ENCODE results near the gene SLC6A19.

Gene SLC6A19

DNA sequence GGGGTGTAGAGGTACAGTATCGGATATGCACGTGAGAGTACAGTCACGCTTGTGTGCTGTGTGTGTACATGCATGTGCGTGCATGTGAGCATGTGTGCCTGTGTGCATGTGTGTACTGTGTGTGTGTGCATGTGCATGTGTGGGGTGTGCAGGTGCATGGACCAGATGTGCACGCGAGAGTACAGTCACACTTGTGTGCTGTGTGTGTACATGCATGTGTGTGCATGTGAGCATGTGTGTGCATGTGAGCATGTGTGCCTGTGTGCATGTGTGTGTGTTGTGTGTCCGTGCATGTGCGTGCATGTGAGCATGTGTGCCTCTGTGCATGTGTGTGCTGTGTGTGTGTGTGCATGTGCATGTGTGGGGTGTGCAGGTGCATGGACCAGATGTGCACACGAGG, 10.3 kb downstream of the SLC6A19 start:
- DNase-seq = no peak

DNA sequence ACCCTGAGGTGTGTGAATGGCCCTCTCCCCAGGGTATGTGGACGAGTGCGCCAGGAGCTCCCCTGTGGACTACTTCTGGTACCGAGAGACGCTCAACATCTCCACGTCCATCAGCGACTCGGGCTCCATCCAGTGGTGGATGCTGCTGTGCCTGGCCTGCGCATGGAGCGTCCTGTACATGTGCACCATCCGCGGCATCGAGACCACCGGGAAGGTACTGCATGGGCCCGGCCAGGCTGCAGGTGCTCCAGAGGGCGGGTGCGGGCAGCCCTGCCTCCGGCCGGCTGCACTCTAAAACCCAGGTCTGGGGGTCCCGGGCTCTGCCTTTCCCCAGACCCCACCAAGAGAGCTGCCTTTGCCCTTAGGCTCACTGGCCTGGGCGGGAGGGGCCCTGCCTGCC, 10.9 kb downstream of the SLC6A19 start:
- DNase-seq = no peak

DNA sequence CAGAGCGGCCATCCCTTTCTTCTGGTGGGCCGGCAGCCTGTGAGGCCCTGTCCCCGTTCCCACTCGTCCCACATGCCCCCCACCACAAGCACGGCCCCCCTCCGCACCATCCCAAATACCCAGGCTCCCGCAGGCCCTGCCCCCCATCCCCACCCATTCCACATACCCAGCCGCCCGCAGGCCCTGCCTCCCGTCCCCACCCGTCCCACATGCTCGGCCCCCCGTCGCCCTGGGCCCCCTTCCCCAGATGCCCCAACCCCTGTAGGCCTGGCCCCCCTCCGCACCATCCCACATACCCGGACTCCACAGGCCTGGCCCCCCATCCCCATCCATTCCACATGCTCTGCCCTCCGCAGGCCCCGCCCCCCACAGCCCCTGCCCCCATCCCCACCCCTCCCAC, 11.5 kb downstream of the SLC6A19 start:
- DNase-seq = no peak

DNA sequence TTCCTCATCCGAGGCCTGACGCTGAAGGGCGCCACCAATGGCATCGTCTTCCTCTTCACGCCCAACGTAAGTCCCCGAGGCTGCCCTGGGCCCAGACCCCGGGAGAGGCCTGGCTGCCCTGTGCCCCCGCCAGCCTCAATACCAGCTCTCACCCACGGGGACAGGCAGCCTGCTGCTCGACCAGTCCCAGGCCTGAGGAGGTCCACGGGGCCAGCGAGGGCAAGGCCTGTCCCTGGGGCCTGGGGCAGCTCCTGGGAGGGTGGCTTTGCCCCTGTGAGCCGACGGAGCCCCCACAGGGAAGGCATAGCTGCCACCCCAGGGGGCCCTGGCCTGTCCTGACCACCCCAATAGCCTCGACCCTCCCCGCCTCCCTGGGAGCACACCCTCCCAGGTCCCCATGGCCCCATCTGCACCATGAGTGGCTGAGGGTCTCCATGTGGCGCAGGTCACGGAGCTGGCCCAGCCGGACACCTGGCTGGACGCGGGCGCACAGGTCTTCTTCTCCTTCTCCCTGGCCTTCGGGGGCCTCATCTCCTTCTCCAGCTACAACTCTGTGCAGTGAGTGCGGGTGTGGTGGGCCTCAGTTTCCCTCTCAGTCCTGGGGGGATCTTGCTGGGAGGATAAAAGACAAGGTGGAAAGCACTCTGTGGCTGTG, 12.2 kb downstream of the SLC6A19 start:
- no peak for DNase-seq

DNA sequence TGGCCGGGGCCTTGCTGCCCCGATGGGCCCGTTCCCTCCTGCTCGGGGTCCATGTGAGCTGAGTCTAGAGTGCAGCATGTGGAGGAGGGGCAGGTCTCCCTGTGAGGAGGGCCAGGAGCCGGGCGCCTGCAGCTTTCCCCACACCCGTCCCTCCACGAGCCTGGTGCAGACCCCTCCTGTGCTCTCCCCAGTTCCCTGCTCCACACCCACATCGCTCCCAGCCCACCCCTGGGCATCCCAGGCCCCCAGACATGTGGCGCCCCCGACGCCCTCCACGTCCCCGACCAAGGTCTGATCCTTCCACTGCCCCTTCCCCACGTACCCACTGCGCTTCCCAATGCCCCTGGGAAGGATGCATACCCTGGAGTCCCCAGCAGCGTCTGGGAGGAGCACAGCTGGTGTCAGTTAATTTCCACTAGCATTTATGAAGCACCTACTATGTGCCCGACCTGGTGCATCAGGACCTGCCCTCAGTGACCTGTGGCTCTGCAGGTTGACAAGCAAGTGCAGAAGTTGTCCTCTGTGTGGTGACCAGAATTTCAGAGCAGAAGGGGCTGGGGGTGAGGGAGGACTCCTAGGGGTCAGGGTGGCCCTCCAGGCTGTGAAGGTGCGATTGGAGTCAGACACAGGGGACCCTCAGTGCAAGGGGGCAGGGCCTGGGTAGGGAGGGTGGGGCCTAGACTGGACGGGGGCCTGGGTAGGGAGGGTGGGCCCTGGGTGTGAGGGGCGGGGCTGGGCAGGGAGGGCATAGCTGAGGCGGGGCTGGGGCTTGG, 13.0 kb downstream of the SLC6A19 start:
- DNase-seq = no peak

DNA sequence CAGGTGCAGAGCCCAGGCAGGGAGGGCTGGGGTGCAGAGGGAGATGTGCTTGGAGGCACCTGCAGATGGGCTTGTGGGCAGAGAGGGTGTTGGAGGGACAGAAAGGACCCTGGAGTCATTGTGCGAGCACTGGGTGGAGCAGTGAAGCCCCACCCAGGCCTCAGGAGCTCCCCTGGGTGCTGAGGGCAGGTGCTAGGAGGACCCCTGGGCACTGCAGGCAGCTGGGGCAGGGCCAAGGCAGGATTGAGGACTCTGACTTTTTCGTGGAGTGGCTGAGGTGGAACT, 13.5 kb downstream of the SLC6A19 start:
- DNase-seq = no peak

DNA sequence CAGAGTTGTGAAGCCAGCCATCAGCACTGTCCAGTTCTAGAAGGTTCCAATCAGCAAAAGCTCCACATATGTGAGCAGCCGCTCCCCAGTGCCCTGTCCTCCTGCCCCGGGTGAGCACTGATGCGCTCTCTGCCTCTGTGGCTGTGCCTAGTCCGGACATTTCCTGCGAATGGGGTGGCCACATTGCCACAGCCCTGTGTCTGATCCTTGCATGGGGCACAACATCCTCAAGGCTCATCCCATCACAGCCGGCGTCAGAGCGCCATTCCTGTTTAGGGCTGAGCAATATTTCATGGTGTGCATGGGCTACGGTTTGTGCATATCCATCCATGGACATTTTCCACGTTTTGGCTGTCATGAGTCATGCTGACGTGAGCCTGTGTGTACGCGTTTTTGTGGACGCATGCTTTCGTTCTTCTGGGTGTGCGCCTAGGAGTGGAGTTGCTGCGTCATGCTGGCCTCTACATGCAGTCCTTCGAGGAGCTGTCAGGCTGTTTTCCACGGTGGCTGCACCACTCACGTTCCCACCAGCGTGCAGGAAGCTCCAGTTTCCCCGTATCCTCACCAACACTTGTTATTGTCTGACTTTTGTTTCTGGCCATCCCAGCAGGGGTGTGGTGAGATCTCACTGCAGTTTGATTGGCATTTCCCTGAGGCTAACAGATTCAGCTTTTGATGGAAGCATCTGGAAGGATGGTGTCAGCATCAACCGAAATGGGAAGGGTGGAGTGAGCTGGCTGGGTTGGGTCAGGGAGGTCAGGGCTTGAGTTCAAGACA, 14.1 kb downstream of the SLC6A19 start:
- no peak for DNase-seq

DNA sequence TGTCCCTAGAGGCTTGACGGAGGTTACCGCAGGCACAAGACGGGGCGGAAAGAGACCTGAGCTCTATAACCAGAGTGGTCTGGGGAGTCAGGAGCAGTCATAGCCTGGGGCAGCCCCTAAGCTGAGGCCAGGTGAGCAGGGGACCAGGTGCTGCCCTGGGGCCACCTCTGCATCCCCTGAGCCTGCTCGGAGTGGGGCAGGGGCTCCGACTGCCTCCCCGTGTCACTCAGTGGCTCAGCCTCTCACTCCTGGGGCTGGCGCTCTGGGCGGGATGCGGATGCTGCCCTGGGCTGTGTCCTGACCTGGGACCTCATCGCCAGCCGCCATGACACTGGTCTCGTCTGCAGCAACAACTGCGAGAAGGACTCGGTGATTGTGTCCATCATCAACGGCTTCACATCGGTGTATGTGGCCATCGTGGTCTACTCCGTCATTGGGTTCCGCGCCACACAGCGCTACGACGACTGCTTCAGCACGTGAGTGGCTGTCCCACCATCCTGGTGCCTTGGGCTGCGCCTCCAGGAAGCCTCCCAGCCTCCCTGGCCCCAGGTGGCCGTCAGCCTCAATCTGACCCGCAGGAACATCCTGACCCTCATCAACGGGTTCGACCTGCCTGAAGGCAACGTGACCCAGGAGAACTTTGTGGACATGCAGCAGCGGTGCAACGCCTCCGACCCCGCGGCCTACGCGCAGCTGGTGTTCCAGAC, 15.0 kb downstream of the SLC6A19 start:
- no peak for DNase-seq

DNA sequence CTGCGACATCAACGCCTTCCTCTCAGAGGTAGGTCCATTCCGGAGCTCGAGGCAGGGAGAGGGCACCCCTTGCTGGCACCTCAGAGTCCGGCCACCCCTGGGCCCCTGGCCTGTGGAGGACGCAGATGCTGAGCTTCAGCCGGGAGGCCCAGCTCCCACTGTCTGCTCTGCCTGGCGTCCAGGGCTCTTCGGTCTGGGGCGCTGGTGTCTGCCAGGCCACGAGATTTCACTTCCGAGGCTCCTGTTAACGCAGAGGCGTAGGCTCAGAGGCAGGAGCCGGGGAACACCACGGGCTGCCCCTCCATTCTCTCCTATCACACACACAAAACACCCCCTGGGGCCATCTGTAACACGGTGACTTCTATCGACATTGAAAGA, 15.5 kb downstream of the SLC6A19 start:
- no peak for DNase-seq

DNA sequence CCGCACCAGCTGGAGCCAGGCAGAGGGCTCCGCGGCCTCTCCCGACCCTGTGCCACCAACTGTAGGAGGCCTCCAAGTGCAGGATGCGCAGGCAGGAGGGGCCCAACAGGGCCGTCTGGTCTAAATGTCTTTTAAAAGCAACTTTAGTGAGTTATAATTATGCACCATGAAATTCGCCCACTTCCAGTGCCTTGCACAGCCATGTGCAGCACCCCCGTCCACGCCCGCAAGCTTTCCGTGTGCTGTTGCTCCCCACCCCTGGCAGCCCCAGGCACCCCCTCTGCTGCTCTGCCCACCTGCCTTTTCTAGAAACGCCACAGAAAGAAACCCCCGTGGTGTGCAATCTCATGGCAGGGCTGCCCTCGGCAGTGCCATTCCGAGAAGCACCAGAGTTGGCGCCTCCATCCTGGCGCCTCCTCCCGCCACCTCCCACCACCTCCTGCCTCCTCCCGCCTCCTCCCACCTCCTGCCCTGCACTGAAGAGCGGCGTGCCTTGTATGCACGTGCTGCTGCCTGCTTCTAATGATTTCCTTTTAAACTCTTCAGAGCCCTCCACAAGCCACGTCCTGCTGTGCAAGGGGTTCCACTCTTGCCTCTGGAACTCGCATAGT, 16.3 kb downstream of the SLC6A19 start:
- no peak for DNase-seq

DNA sequence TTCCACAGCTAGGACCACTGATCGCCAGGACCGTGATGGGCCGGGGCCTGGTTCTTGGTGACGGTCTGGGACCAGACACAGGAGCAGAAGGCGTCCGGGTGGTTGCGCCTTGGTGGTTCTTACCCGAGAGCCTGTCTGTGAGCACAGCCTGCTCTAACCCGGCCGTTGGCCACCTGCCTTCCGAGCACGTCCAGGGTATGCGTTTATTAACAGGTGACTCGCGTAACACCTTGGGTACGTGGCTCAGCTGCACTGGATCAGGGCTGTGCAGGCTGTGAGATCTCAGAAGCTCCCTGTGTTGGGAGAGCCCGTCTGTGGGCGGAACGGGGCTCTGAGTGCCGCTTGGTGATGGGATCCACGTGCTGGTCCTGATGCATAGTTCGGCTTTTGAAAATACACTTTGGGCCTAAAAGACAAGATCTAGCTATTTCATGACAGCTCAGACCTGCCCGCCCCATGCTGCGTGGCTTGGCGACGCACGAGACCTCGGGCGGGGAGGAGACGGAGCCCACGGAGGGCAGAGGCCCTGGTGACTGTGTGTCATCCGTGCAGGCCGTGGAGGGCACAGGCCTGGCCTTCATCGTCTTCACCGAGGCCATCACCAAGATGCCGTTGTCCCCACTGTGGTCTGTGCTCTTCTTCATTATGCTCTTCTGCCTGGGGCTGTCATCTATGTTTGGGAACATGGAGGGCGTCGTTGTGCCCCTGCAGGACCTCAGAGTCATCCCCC, 17.1 kb downstream of the SLC6A19 start:
- DNase-seq = no peak

DNA sequence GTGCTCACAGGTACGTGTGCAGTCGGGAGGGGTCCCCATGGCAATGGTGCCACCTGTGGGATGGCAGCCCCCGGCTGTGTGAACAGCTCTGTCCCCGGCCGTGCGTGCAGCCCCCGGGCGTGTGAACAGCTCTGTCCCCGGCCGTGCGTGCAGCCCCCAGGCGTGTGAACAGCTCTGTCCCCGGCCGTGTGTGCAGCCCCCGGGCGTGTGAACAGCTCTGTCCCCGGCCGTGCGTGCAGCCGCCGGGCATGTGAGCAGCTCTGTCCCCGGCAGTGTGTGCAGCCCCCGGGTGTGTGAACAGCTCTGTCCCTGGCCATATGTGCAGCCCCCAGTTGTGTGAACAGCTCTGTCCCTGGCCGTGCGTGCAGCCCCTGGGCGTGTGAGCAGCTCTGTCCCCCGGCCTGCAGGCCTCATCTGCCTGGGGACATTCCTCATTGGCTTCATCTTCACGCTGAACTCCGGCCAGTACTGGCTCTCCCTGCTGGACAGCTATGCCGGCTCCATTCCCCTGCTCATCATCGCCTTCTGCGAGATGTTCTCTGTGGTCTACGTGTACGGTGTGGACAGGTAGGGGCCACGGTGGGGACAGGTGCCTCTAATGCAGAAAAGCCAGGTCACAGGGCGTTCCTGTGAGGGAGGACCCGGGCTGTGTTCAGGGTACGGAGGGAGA, 17.8 kb downstream of the SLC6A19 start:
- DNase-seq = no peak

DNA sequence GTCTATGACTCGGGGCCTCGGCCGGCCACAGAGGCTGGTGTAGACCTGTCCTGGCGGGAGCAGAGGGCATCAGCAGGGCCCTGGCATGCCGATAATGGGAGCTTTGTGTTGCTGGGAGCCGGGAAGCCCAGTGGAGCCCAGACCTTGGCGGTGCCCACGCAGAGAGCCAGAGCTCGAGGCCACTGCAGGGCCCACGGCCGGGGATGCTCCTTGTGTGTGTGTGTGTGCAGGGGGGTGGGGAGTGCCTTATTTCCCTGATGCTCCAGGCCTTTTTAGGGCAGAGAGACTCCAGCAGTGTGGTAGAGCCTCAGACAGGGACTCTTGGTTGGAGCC, 18.3 kb downstream of the SLC6A19 start:
- DNase-seq = no peak

DNA sequence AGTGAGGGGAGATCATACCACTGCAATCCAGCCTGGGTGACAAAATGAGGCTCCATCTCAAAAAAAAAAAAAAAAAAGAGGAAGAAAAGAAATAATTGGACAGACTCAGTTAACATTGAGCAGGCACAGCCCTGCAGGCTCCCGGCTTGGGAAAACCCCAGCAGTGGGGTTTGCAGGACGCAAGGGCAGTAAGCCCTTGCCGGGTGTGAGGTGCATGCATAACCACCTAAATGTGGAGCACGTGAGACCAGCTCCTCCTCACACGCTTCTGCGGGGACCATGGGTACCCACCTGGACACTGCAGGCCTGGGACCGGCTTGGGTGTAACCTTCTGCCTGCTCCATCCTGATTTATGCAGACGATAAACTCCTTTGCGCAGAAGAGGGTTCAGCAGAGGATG, 19.0 kb downstream of the SLC6A19 start:
- no peak for DNase-seq

DNA sequence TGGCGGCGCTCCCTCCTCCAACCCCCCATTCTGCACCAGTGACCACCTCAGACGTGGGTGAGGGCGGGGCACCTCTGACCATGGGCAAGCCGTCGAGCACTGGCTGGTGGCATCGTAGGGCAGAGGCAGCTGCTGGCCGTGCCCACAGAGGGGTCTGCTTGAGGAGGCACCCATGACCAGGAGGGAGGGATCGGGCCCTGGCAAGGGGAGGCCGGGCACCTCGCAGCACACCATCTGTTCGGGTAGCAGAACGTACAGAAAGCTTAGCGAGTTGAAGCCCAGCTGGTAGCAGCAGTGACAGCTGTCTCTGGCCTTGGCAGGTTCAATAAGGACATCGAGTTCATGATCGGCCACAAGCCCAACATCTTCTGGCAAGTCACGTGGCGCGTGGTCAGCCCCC, 19.4 kb downstream of the SLC6A19 start:
- no peak for DNase-seq

DNA sequence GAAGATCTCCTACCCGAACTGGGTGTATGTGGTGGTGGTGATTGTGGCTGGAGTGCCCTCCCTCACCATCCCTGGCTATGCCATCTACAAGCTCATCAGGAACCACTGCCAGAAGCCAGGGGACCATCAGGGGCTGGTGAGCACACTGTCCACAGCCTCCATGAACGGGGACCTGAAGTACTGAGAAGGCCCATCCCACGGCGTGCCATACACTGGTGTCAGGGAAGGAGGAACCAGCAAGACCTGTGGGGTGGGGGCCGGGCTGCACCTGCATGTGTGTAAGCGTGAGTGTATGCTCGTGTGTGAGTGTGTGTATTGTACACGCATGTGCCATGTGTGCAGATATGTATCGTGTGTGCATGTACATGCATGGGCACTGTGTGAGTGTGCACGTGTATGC, 20.3 kb downstream of the SLC6A19 start:
- no peak for DNase-seq

DNA sequence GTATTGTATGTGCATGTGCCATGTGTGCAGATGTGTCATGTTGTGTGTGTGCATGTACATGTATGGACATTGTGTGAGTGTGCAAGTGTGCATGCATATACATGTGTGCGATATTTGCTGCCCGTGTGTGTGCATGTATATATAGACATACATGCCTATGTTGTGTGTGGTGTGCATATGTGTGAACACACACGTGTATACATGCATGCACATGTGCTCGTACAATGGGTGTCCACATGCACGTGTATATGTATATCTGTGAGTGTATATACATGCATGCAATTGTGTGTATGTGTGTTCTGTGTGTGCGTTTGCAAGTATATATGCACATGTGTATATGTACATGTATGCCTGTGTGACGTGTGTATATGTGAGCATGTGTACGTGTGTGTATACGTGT, 20.8 kb downstream of the SLC6A19 start:
- DNase-seq = no peak

DNA sequence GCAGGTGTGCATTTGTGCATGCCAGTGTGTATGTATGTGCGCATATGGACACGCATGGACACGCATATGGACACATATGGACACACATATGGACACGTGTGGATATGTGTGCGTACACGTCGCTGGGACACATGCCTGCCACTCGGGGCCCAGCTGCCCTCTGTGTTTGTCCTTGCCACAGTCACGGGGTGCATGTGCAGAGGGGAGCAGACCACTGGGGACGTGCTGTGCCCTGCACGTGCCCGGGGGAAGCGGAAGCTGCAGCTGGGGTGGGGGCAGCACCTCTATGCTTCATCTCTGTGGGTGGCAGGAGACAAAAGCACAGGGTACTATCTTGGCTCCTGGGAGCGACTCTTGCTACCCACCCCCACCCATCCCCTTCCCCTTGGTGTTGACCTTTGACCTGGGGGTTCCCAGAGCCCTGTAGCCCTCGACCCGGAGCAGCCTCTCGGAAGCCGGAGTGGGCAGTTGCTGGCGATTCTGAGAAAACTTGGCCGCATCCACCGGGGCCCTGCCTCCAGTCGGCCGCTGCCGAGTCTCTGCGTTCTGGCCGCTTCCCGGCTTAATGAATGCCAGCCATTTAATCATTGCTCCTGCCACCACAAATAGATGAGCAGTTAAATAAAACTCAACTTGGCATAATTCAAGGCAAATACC, 21.4 kb downstream of the SLC6A19 start:
- no peak for DNase-seq

DNA sequence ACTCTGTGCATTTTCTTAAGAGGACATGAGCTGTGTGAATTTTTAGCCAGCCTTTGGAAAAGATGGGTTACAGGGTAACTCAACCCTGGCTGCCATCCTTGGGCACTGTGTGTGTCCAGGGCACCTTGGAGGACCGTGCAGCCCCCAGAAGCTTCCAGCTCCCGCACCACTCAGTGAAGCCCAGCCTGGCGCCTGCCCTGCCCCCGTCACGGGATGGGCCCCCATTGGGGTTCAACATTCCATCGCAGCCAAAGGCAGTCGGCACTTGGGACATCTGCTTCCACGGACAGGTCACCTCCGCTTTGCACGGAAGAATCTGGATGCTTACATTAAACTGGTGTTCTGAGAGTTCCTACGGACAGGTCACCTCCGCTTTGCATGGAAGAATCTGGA, 21.9 kb downstream of the SLC6A19 start:
- DNase-seq = no peak

DNA sequence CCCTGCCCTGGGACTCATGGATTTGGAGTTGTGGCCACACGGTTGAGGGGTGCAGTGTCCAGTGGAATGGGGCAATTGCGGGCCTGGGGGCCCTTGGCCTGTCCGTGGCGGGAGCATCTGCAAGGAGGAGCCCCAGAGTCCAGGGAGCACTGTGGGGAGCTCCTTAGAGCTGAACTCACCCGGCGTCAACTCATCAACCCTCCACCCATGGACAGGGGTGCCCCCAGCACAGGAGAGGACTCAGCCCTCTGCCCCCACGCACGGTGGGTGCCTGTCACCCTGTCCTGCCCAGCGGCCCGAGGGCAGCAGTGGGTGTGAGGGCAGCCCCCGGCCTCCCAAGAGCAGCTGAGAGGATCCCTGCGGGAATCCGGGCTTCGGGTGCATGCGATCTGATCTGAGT, 23.2 kb downstream of the SLC6A19 start:
- DNase-seq = no peak

DNA sequence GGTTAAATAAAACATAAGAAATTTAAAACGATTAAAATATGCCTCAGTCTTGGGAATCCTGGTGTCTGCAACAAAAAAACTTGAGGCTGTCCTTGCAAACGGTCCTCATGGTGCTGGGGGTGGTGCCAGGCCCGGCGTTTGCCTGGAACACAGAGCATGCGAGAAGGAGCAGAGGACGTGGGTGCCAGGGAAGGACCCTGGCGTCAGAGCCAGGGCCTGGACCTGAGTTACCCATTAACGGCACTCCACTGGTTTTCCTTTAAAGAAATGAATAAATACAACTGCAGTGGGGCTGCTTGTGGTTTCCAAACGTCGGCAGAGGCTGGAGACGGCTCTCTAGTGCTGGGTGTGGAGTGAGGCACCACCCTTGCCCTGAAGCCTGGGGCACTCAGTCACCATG, 23.7 kb downstream of the SLC6A19 start, which contains the start of gene SLC6A18:
Gene SLC6A18 (plus strand): TSS at position 301 of the 400 bp plus-strand sequence. CDS start 97 bp downstream, at position 398.
- DNase-seq = no peak
